ENCODE results near the gene PHF2. TPM values are rescaled to one million over a fixed set of nuclear protein-coding genes. Genes with fewer than 3 reads are reported as not detected.

The PHF2 gene
- total RNA-seq, 4 donors from 2014 or later, result 15.0 to 28.6 (median 20.4) TPM

DNA sequence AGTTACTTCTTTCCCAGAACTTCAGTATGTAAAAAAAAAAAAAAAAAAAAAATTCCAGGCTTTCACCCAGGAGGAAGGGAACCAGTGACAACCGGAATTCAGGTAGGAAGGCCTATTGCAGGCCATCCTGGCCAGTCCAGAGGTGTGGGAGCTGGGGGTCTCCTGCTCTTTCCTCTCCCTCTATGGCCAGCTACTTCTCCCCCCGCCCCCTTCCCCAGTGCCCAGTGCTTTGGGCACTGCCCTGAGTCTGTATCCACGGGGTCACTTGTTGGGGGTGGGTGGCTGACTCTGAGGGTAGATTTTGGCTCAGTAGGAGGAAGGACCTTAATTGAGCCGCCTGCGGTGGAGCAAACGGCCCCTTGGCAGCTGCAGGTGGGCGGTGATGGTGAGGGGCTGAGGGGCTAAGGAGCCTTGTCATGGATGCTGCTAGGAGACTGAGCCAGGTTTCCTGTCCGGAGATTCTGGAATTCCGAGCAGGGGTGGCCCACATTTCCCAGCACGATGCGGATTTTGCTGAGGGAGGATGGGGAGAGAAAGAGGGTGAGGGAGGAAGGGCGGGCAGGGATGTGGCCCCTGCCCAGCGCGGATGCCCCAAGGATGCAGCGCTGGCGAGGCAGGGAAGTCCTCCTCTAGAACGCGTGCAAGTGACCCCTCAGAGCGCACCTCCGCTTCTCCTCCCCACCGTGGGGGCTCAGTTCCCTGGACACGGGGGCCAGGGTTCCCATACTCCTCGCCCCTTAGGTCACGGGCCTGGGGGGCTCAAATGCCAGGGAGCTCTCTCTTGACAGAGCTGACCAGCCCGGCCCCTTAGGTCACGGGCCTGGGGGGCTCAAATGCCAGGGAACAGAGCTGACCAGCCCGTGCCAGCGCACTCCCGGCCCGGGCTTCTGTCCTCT, 1.2 kb upstream of the PHF2 start:
- TF ChIP-seq, protein P1, sequence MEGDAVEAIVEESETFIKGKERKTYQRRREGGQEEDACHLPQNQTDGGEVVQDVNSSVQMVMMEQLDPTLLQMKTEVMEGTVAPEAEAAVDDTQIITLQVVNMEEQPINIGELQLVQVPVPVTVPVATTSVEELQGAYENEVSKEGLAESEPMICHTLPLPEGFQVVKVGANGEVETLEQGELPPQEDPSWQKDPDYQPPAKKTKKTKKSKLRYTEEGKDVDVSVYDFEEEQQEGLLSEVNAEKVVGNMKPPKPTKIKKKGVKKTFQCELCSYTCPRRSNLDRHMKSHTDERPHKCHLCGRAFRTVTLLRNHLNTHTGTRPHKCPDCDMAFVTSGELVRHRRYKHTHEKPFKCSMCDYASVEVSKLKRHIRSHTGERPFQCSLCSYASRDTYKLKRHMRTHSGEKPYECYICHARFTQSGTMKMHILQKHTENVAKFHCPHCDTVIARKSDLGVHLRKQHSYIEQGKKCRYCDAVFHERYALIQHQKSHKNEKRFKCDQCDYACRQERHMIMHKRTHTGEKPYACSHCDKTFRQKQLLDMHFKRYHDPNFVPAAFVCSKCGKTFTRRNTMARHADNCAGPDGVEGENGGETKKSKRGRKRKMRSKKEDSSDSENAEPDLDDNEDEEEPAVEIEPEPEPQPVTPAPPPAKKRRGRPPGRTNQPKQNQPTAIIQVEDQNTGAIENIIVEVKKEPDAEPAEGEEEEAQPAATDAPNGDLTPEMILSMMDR (IDR thresholded peaks at IDR 0.05; ENCODE audit: low read depth), result no peak

DNA sequence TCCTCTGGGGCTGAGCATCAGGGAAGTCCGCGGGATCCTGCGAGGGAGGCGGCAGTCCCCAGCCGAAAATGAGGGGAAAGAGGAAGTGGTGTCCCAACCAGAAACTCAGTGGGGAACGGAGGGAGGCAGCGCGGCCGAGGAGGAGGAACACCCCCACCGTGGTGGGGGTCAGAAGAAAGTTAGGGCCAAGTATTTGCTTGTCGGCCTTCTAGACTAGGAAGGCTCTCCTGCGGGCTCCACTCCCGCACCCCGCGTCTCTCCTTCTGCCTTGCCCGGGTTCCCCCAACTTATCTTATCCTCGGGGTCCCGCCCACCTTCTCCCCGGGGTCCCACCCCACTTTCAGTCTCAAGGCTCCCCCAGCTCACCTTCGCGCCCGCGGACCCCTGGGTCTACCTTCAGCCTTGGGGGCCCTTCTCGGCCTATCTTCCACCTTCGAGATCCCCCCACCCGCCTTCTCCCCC, 557 bp upstream of the PHF2 start:
- TF ChIP-seq, protein P1 (IDR thresholded peaks at IDR 0.05; ENCODE audit: low read depth), result no peak

DNA sequence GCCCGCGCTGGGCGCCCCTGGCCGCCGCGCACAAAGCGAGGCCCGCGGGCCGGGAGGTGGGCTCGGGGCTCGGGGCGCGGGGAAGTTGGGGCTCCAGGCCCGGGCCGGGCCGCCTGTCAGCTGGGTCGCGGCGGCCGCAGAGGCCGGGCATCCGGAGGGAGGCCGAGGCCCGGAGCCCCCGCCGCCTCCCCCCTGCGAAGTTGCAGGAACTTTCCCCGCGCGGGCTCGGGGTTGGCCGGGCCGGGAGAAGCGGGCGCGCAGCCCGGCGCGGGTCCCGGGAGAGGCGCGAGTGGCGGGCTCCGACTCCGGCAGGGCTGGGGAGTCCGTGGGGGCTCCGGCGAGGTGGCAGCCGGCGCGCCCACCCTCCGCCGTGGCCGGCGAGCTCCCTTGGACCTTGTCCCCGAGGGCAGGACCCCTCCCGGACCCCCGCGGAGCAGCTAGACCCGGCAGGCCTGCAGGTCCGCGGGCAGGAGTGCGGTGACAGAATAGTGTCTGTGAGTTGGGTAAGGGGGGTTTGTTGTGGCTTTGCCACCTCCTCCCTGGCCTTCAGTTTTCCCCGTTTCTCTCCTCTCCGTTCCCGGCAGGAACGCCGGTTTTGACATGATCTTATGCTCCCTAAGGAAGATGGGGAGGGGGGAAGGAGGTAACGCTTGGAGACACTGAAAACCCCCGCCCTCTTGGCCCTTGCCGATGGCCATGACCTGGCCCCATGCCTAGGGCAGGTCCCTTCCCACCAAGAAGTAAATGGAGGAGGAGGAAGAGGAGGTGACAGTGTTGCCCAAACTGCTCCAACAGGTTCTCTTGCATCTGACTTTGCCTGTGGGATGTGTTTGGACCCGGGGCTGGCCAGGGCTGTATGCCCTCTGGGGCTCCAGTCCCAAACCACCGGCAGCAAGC, 942 bp downstream of the PHF2 start:
- TF ChIP-seq, protein P1 (IDR thresholded peaks at IDR 0.05; ENCODE audit: low read depth), result no peak

DNA sequence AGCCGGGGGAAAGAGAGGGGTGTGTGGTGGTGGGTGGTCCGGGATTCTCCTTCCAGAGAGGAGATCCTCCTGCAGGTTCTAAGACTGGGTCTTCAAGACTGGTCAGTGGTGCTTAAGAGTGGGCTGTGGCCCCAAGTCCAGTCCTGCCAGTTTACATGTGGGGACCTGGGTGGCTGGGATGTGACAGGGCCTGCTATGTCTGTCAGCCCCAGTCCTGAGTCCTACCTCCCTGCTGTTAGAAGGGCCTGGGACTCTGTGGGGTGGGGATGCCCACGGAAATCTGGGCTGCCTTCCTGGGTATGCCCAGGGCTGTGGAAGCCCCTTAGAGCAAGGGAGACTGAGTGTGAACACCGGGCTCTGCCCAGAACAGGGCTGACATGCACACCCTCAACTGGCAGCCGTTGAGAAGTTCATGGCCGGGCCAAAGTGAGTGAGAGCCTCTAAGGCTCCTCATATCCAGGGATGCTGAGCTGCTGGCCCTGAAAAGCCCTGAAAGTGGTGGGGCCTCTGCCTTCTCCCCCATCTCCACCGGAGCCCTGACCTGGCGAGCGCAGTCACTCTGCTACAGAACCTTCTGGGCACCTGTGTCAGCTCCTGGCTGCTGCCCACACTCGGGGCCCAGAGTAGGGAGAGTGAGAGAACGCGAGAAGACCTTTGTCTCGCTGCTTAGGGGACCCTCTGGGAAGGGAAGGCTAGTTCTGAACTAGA, 1.7 kb downstream of the PHF2 start:
- TF ChIP-seq, protein P1 (IDR thresholded peaks at IDR 0.05; ENCODE audit: low read depth), result no peak

DNA sequence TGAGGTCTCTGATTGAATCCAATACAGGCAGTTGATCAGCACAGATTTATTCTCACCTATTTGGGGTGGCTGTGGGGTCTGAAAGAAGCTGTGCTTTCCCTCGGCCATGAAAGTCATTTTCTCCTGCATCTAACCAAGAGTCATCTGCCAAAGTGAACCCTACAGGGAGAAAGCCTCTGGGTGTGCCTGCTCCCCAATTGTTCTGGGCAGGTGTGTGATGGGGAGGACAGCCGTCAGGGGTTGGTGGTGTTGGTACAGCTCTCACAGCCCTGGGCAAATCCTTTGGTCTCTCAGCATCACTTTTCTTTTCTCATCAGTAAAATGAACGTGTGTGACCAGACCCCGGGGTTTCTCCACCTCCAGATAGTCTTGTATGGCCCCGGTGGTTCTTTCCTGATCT, 2.5 kb downstream of the PHF2 start:
- TF ChIP-seq, protein P1 (IDR thresholded peaks at IDR 0.05; ENCODE audit: low read depth), result no peak

DNA sequence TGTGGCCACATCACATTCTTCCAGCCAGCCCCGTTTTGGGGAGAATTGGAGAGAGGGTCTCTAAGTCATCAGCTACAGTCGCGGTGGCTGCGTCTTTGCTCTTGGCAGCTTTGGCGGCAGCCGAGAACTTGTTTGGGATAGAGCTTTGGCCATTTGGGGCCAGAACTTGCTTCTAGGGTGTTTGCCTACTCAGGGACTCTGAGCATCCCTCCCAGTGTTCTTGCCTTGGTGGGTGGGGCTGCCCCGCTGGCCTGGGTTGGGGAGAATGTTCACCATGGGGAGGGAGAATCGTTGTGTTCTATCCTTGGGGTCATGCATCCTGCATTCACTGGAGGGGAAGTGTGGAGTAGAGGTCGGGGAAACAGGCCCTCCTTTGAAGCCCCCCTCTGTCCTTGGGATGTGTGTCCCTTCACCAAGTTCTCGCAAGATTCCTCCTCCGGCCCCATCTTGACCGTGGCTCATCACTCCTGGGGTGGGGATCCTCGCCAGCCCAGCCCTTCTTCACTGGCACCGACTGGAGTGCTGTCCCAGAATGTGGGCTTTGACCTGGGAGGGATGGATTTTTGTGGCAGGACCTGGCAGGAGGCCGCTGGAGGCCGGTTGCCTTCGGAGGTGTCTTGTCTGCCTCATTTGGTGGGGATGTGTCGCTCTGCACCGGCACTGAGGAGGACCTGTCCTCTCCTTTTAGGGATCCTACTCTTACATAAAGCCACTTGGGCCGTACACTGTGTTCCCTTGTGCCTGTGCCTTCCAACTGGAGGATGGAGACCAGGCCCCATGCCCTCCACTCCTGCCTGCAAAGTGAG, 3.5 kb downstream of the PHF2 start:
- TF ChIP-seq, protein P1 (IDR thresholded peaks at IDR 0.05; ENCODE audit: low read depth), result no peak

Measured in subcutaneous adipose tissue (tissue), 4 donors.